HG02642 (cell line): Measurements from ENCODE around the gene FXR2.
"Not testable (repeated sequence)": the region's sequence is repeated elsewhere in the genome, so short reads cannot be mapped to it uniquely, and the experiment has no call there.

Experiments used
- ATAC-seq: cut with Tn5 transposase; IDR thresholded peaks from one replicate; pipeline ENCODE4 v1.9.1; 2021; ENCODE audit warnings: mild to moderate bottlenecking; ENCODE audit not compliant: unreplicated experiment, poor library complexity

FXR2 gene

GRCh38 chr17:7629939-7630571 lies 15.4 kb upstream of the FXR2 start, which contains the start of gene SHBG:
SHBG (plus strand) TSS chr17:7630135; CDS start chr17:7630173, 38 bp downstream.
- no peak for ATAC-seq

- peak; percentile 93 for ATAC-seq
These were observed 12.8 kb upstream of the FXR2 start, which contains the start of gene SAT2 for GRCh38 chr17:7627250-7628121. SAT2 (minus strand) TSS chr17:7627821; CDS start chr17:7627635, 186 bp downstream.

- ATAC-seq: no peak
These were observed 12.2 kb upstream of the FXR2 start for GRCh38 chr17:7626956-7627249.

- ATAC-seq: no peak
These were observed 11.6 kb upstream of the FXR2 start for GRCh38 chr17:7626307-7626706.

- not testable (repeated sequence) for ATAC-seq
These were observed 11.1 kb upstream of the FXR2 start for GRCh38 chr17:7625749-7626148.

- no peak for ATAC-seq
These were observed 9.0 kb upstream of the FXR2 start for GRCh38 chr17:7623661-7624060.

GRCh38 chr17:7620835-7621234 lies 6.1 kb upstream of the FXR2 start:
- ATAC-seq: no peak

GRCh38 chr17:7618608-7619007 lies 3.9 kb upstream of the FXR2 start:
- no peak for ATAC-seq

- ATAC-seq: no peak
These were observed 609 bp upstream of the FXR2 start for GRCh38 chr17:7615265-7615747.

GRCh38 chr17:7613769-7614424 lies 800 bp downstream of the FXR2 start:
- no peak for ATAC-seq

- no peak for ATAC-seq
These were observed 2.4 kb downstream of the FXR2 start for GRCh38 chr17:7612294-7612640.

GRCh38 chr17:7611635-7612293 lies 2.9 kb downstream of the FXR2 start:
- ATAC-seq: no peak

GRCh38 chr17:7610641-7611040 lies 4.1 kb downstream of the FXR2 start:
- no peak for ATAC-seq

GRCh38 chr17:7606280-7606679 lies 8.4 kb downstream of the FXR2 start:
- ATAC-seq: no peak

GRCh38 chr17:7597561-7597960 lies 17.1 kb downstream of the FXR2 start:
- not testable (repeated sequence) for ATAC-seq

- no peak for ATAC-seq
These were observed 21.4 kb downstream of the FXR2 start for GRCh38 chr17:7593296-7593695.

GRCh38 chr17:7592422-7593021 lies 22.2 kb downstream of the FXR2 start:
- ATAC-seq: no peak

- ATAC-seq: no peak
These were observed 23.1 kb downstream of the FXR2 start for GRCh38 chr17:7591596-7591995.

- no peak for ATAC-seq
These were observed 24.0 kb downstream of the FXR2 start for GRCh38 chr17:7590743-7591142.
